Endometrium (tissue), 2 donors: ENCODE results near the gene AUTS2.

Experiments
- FAIRE-seq: peaks from 2 replicates; lab custom pipeline; 2012; peaks lifted over from hg19 to GRCh38; lab: Jason Lieb, UNC
- donor health status: control.
- donor health status: control.

Gene AUTS2

DNA sequence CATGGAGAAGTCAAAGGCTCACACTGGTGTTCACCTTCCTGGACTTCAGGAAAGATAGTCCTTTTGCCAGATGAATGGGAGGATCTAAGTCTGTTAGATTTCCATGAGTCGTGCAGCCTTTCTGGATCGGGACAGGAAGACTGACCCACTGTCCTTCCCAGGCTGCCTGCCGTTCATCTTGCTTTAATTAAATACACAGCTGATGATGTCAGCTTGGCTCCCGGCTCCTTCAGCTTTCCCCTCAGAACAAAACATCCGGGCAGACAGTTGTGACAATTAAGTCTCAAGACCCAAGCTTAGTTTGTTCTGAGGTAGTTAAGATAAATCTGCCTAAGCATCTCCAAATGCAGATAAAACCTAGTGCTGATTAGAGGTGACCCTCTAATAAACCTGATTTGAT, 58.6 kb downstream of the AUTS2 start:
- FAIRE-seq, result peak; percentile 39

DNA sequence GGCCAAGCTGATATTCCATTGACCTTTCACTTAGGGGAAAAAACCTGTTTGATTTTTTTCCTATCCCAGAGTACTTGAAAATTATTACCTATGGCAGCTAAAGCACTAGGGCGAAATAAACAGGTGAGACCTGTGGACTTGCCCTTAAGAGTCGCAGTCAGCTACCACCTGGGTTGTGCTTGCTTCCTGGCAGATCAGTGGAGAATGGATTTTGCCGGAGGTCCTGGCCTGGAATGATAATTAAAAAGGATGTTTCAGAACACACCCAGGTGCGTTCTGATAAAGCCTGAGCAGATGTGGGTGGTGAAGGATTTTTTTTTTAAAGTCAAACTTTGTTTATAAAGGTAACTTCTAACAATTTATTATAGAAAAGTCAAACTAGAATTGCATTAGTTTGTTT, 59.1 kb downstream of the AUTS2 start:
- FAIRE-seq, result no peak

DNA sequence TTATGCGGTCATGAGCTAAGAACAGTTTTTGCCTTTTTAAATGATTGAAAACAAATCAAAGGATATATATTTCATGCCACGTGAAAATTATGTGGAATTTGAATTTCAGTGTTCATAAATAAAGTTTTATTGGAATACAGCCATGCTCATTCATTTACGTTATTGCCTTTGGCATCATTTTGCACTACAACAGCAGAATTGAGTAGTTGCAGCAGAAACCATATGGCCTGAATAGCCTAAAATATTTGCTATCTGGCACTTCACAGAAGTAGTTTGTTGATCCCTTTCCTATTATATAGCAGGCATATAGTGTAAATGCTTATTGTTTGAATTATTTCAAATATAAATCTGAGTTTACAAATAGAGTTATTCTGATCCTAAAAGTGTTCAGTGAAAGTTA, 59.7 kb downstream of the AUTS2 start:
- no peak for FAIRE-seq

DNA sequence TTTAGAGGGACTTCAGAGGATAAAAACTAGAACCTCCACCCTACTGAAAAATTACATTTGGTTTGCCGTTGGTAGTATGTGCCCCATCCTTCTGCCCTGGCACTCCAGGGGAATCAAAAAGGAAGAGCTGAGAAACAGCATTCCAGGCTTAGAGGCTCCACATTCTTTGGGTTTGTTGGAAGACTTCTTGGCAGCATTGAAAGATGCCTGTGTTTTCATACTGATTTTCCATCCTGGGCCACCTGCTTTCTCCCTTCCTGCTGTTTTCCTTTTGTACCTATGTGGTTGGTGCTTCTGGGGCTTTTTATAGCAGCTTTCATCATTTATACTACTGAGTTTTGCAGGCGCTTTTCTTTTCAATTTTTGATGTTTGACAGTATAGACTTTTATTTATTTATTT, 61.7 kb downstream of the AUTS2 start:
- FAIRE-seq, result no peak

DNA sequence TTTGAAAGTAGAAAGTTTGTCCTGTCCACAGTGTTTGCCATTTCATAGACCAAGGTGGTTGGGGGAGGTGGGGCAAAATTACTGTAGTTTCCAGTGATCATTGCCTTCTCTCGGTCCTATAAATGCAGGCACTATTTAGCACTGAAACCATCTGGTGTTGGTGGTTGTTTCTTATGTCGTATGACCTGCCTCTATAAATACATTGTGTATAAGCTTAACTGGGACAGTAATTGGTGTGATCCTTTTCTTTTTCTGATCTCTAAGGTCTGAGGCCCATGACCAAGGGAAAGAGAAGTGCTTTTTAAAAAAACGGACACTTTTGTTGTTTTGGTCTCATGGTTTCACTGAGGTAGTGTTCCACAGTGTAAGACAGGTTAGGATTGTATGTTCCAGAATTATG, 63.1 kb downstream of the AUTS2 start:
- FAIRE-seq, result no peak

DNA sequence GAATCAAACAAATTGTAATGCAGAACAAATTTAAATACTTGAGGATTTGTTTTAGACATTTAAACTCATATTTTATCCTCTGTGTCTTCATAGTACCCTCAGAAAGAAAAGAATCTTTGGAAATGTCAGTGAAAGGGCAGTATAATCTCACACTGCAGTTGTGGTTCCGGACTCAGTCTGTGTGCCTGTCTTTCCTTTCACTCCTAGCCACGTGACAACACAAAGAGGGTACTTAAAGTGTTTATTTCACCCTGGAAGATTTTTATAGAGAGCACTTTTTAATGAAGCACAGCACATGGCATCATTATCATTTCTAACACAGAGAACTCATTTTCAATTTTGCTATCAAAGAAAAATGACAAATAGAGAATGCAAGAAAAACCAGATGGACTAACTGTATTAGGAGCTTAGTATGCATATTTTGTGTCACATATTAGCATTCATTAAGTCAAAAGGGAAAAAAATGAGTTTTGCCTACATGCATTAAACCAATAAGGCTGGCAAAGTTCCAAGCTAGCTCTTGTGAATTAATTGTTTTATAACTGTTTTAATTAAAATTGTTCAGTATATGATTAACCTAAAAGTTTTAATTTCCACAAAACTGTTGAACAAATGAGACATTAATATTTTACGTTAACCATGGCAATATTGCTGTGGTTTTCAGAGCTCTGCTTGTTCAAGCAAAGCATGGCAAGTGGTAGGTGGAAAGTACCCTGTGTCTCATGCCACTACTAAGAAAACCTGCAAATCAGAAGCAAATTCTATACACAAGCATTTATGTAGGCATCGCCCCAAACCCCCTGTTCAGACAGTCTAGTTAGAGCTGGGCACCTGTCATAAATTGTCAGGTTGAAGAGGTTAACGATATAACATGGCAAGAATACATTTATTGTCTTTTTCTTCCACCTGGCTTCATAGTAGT, 65.9 kb downstream of the AUTS2 start:
- no peak for FAIRE-seq

DNA sequence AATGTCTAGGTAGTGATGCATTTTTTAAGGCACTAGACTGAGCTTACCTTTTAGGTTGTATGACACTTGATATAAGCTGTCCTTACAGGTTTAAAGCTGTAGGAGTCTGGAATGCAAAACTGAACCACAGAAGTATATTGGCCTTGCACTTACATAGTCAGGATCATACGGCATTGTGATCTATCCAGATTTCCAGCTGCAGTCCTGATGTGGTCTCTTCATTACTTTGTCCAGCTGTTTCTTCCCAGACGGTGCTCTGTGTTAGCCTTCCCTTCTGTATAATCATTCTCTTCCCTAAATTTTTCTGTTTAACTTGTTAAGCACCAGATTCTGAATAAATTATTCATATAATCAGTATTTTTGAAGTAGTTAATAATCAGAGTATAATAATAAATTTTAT, 67.1 kb downstream of the AUTS2 start:
- FAIRE-seq, result no peak

DNA sequence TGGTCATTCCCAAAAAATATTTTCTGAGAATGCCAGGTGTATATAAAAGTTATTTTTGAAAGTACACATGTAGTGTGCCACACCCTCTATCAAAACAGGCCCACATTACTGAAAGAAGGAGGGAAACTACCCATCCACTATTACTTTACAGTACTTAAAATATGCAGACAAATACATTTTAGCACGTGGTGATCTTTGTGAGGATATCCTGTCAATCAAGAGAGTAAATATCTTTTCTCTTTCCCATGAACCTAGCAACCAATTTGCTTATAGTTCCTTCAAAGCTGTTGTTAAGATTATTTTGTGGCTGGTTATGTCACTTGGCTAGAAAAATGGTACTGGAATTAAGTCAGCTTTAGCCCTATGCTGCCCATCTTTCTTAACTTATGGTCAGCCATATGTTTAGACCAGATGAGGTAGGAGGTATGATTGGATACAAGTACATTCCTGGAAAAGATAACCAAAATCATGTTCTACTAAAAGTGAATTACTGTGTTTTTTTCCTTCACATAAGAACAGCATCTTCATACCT, 70.1 kb downstream of the AUTS2 start:
- no peak for FAIRE-seq

DNA sequence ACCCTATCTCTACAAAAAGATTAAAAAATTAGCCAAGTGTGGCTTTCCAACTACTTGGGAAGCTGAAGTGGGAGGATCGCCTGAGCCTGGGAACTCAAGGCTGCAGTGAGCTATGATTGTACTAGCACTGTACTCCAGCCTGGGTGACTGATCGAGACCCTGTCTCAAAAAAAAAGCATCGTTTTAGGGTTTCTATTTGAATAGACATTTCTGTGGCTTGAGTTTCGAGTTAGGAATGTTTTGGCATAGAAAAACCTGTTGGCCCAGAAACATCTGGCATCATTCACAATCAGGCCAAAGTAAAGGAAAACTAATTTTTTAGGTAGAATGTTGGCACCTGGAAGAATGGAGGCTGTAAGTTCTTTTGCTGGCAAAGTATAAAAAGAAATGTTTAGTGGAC, 72.4 kb downstream of the AUTS2 start:
- no peak for FAIRE-seq

DNA sequence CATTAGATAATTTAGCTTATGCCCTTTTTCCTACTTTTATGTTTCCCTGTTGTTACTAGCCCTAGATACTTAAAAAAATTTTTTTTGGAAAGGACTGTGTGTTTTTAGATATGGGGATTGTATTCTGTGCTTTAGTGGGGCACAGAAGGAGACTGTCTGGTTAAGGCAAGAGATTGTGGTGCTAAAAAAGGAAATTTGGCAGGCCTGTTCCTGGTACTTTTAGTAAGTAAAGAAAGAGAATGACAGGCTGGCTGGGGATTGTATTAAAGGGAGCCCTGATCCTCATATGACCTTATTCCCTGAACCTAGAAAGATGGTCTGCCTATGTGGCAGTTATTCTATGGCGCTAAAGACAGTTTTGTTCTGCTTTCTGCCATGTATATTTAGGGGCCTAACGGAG, 74.8 kb downstream of the AUTS2 start:
- no peak for FAIRE-seq

DNA sequence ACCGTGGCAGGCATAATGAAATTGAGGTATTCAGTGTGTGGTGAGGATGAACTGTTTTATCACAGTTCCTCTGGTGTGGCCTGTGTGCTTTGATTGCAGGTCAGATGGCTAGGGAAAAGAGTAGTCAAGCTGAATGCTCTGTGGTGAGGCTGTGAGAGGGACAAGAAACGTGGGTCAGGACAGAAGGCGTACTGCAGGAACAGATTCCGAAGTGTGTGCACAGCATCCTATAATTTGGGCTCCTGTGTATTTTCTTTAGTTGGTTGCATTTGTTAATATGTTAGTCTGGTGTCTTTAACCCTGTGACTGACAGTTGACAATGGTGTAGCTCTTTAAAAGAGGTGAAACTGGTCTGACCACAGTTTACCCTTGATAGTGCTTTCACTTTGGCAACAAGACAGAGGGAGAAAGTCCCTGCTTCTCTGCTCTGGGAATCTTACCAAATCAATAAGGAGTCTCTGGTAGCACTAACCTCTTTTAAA, 76.5 kb downstream of the AUTS2 start:
- FAIRE-seq, result no peak

DNA sequence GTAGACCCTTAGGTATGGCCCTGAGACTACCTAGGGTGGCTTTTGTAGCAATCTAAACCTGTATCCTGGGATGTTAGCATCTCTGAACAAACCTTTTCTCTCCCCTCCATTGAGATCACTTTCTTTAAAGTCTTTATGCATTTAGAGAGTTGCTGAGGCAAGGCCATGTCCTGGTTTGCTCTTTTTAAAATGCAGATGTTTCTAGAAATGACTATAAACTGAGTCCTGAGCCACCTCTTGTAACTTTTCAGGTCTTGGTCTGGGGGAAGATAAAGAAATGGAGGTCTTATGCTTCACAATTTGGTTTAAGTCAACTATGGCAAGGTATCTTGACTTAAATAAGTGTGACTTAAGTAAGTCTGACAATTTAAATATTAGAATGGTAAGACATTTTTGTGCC, 78.0 kb downstream of the AUTS2 start:
- FAIRE-seq, result no peak

DNA sequence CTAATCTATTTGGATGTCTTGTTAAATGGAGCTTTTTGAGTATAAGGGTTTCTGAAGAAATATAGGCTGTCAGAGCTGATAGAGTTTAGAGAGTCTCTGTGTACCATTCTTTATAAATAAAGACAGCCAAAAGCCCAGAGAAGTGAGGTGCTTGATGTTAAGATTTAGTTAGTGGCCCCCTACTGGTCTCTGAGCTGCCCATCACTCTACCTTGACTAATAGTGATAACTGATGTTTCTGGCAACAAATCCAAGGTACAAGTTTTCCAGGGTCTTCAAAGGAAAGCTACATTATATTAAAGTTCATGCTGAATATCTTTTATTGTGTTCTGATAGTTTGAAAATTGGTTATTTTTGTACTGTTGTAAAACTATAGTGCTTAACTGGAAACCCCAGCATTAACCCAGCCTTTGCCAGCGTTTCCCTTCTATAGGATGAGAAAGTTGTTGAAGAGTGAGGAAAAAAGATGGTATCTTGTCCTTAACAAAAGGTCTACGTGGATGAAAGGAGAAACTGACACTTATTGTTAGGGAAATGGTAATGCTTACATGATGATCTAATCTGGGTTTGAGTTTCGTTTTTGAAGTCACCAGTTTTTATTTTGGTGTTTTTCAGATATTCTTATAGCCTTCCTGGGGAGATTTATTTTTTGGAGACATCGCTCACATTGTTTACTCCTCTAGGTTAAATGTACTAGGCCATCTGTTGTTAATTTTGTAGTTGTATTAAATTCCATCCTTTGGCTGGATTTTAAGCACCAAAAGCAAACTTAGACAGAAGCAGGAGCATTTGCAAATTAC, 79.0 kb downstream of the AUTS2 start:
- peak; percentile 98 for FAIRE-seq

DNA sequence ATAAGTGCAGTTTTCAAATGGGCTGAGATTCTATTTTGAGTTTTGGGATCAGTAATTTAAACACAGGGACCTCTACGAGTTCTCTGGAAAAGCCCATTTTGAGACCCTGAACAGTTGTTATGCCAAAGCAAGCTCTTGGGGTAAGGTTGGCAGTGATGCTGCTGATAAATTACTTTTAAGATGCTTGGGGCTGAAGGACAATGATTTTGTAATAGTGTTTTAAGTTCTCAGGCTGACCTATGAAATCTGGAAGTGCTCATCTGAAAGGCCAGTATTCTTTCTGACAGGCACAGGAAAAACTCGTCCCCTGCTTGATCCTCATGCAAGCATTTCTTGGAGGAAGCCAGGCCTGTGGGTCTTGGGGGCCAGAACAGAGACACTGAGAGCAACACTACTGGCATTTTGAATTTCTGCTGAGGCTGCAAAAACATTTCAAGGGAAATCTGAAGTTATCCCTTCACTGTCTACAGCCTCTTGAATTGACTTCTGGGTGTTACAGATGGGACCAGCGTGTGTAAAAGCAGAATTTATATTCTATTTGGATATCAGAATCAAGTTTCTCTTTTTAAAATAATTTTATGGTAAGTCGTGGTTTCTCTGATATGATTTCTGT, 79.7 kb downstream of the AUTS2 start:
- no peak for FAIRE-seq

DNA sequence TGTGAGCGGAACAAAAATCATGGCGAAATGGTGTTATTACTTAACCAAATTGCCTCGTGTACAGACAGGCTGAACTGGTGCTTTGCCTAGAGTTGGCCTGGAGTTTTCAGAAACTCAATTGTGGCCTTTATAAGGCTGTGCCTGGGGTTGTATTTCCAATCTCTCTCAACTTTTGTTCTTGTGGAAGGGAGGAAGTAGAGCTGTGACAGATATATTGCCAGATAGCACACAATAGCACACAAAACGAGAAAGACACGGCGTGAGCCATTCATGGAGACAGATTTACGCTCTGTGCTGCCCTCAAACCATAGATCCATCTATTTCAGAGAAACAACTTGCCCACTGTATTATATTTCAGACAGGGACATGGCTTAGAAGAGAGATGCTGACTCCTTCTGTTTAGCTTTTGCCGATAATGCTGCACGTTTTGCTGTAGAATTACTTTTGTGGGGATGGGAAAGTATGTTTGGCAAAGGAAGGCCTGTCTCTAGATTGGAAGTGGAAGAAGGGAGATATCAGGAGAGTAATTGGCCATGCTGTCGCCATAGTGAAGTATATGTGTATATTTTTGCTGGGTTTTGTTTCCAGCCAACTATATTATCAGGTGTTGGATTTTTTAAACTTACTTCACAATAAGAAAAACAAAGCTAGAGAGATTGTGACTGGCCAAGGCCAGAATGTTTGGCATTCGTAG, 80.4 kb downstream of the AUTS2 start:
- FAIRE-seq, result no peak

DNA sequence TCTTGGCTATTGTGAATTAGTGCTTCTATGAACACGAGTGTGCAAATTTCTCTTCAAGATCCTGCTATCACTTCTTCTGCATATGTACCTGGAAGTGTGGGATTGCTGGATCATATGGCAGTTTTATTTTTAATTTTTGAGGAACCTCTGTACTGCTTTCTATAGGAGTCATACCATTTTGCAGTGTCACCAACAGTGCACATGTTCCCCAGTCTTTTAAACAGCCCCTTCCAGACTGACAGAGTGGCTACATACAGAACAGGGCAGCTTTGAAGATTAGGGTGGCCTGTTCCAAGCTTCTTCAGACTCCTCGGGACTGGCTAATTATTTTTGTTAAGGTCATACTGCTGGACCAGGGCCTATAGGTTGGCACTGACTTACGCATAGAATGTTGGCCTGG, 82.9 kb downstream of the AUTS2 start:
- no peak for FAIRE-seq

DNA sequence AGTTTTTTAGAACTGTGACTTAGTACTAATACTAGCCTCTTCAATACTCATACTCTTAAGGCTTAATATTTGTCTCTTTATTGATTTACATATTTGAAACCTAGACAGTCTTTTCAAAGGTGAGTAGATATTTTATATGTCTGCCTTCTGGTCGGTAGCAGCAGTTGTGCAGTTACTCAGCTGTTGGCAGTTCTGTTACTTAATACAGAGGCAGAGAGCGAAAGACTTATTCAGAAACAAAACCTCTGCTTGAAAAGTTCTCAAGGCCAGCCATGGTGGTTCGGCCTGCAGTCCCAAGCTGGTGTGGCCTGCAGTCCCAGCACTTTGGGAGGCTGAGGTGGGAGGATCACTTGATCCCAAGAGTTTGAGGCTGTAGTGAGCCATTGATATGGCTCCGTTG, 84.2 kb downstream of the AUTS2 start:
- FAIRE-seq, result no peak

DNA sequence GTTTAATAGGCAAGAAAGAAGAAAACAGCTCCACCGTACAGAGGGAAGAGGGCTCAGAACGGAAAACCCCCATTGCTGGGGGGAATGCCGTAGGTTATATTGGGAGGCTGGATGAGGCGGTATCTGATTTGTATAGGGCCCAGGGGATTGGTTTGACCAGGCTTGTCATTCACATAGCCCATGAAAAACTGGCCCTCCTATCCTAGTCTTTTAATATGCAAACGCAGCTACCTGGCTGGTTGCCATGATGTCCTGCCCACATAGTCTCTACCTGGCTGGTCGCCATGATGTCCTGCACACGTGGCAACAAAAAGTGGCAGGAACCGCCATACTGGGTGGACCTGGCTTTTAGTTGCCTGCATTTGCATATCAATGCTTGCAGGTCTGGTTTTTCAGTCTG, 84.7 kb downstream of the AUTS2 start:
- no peak for FAIRE-seq

DNA sequence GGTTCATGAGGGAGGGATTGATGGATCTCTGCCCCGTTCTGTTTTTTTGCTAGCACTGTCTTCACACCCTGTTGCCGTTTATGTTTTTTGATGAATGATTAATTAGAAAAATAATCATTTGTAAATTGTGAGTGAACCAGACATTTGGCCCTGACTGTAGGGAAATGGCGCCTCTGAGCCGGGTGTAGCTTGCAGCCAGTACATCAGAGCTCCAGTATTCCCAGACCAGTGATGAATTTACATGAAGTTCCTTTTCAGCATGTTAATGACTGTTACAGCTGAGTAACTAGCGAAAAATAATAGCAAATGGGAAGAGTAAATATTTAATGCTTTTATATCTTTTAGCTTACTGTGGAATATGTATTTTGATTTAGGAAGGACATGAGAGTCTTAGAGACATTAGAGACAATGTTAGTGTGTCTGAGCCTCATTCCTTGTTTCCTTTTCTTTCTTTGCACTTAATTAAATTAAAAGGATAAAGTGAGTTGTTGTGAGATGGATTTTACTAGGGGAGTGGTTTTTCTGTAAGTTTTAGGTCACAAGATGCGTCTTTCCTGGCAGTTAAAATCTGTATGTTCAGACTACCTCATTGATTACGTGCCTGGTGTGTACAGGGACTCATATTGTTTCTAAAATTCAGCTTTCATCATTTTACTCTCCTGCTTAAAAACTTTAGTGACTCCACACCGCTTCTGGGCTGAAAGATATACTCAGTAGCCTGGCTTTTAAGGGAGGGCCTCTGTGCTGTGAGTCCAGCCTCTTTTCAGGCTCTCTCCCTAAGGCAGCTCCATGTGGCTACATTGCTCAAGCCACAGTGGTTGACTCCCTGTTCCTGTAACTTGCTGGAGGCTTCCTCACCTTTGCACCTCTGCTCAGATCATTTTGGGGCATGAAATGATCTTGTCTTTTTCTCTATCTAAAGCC, 86.4 kb downstream of the AUTS2 start:
- no peak for FAIRE-seq

DNA sequence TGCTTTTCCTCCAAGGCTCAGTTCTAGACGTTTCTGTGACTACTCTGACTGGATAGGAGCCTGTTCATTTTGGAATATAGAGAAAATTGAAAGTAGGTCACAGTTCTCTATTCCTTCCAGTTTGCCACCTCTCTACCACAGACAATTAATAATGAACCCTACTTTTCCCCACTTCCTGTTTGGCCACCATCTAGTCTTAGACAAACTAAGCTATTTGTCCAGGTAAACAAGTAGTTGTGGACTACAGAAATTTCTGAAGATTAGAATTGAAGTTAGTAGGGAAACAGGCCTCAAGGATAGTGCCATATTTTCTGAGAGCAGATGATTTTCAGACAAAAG, 87.0 kb downstream of the AUTS2 start:
- FAIRE-seq, result no peak

DNA sequence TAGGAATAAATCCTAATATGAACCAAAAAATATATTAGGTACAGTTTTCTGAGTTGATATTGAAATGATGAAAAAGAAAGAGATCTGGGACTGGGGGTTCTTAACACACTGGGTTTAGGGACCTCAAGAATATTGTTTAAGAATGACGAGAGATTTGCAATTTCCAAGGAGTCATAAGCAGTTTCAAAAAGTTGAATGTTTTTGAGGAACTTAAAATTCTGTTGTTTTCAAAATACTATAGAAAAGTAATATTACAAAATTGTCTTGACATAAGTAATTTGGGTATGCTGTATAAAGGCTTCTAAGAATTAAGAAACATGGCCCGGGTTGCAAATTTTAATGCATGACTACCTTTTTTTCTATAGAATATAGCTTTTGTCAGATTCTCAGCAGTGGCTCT, 88.1 kb downstream of the AUTS2 start:
- no peak for FAIRE-seq
